ENCODE data around the gene OLFML3. TPM values are rescaled to one million over a fixed set of nuclear protein-coding genes. Genes with fewer than 3 reads are reported as not detected.

OLFML3 gene
- total RNA-seq, 1 donor from 2014 or later: 37.0 TPM

GRCh38 chr1:113938192-113938591, 41.1 kb upstream of the OLFML3 start:
- Mint-ChIP-seq H3K4me1 (ENCODE audit: unreplicated experiment) (peaks cover 31% of the 10 kb centered on the region), H3K27me3 (ENCODE audit: unreplicated experiment) (no peaks in the 10 kb centered on the region), H3K27ac (ENCODE audit: unreplicated experiment) (no peak overlapping the region), H3K9me3 (ENCODE audit: unreplicated experiment) (peaks cover 1% of the 10 kb centered on the region), H3K36me3 (ENCODE audit: unreplicated experiment) (peaks cover 14% of the 10 kb centered on the region), H3K4me3 (ENCODE audit: unreplicated experiment) (no peak overlapping the region)
- DNase-seq (ENCODE audit: extremely low spot score, unreplicated experiment): no peak
- no peak for TF ChIP-seq CTCF (IDR thresholded peaks at IDR 0.05)

GRCh38 chr1:113940365-113941244, 38.7 kb upstream of the OLFML3 start:
- Mint-ChIP-seq H3K27me3 (ENCODE audit: unreplicated experiment) (no peaks in the 10 kb centered on the region), H3K36me3 (ENCODE audit: unreplicated experiment) (peaks cover 27% of the 10 kb centered on the region), H3K4me3 (ENCODE audit: unreplicated experiment) (no peak overlapping the region), H3K4me1 (ENCODE audit: unreplicated experiment) (peaks cover 22% of the 10 kb centered on the region), H3K27ac (ENCODE audit: unreplicated experiment) (peak overlapping the region; percentile 25), H3K9me3 (ENCODE audit: unreplicated experiment) (peaks cover 8% of the 10 kb centered on the region)
- TF ChIP-seq CTCF (IDR thresholded peaks at IDR 0.05): no peak
- no peak for DNase-seq (ENCODE audit: extremely low spot score, unreplicated experiment)

- Mint-ChIP-seq H3K4me1 (ENCODE audit: unreplicated experiment) (peaks cover 19% of the 10 kb centered on the region), H3K27me3 (ENCODE audit: unreplicated experiment) (no peaks in the 10 kb centered on the region), H3K4me3 (ENCODE audit: unreplicated experiment) (no peak overlapping the region), H3K27ac (ENCODE audit: unreplicated experiment) (no peak overlapping the region), H3K36me3 (ENCODE audit: unreplicated experiment) (peaks cover 28% of the 10 kb centered on the region), H3K9me3 (ENCODE audit: unreplicated experiment) (peaks cover 8% of the 10 kb centered on the region)
- TF ChIP-seq CTCF (IDR thresholded peaks at IDR 0.05): no peak
- DNase-seq (ENCODE audit: extremely low spot score, unreplicated experiment): no peak
Observed at GRCh38 chr1:113941245-113941559, 38.1 kb upstream of the OLFML3 start.

- Mint-ChIP-seq H3K27me3 (ENCODE audit: unreplicated experiment) (no peaks in the 10 kb centered on the region), H3K4me1 (ENCODE audit: unreplicated experiment) (peaks cover 19% of the 10 kb centered on the region), H3K9me3 (ENCODE audit: unreplicated experiment) (peaks cover 8% of the 10 kb centered on the region), H3K36me3 (ENCODE audit: unreplicated experiment) (peaks cover 28% of the 10 kb centered on the region), H3K4me3 (ENCODE audit: unreplicated experiment) (no peak overlapping the region), H3K27ac (ENCODE audit: unreplicated experiment) (no peak overlapping the region)
- no peak for DNase-seq (ENCODE audit: extremely low spot score, unreplicated experiment)
- no peak for TF ChIP-seq CTCF (IDR thresholded peaks at IDR 0.05)
Observed at GRCh38 chr1:113942527-113942926, 36.7 kb upstream of the OLFML3 start.

- no peak for TF ChIP-seq CTCF (IDR thresholded peaks at IDR 0.05)
- Mint-ChIP-seq H3K27ac (ENCODE audit: unreplicated experiment) (no peak overlapping the region), H3K4me3 (ENCODE audit: unreplicated experiment) (no peak overlapping the region), H3K9me3 (ENCODE audit: unreplicated experiment) (peaks cover 8% of the 10 kb centered on the region), H3K27me3 (ENCODE audit: unreplicated experiment) (no peaks in the 10 kb centered on the region), H3K4me1 (ENCODE audit: unreplicated experiment) (peaks cover 22% of the 10 kb centered on the region), H3K36me3 (ENCODE audit: unreplicated experiment) (peaks cover 28% of the 10 kb centered on the region)
- DNase-seq (ENCODE audit: extremely low spot score, unreplicated experiment): no peak
Observed at GRCh38 chr1:113943028-113943811, 36.1 kb upstream of the OLFML3 start.
